Stimulated activated naive B cell treated with anti-CD40 and anti-IgM and Interleukin-4, amounts not matched to agents 10 μg/mL and 1 μg/mL and 100 μg/mL, for 72 hours (primary cell): ENCODE measurements around the gene C1orf232.

Experiments used
- ATAC-seq, 2 donors: fragments of 150-1000 bp; cut with Tn5 transposase; replicated peaks; 2 replicates each; pipeline ENCODE4 v1.10.0; 2021; ENCODE audit warnings: moderate library complexity in 1 of 2
- DNase-seq: peaks from one replicate; pipeline ENCODE4 v3.0.0; 2021
- H3K27ac Mint-ChIP-seq: one replicate; pipeline ENCODE4 v1.8.0; 2022; ENCODE audit warnings: mild to moderate bottlenecking, mixed read lengths
- H3K27me3 Mint-ChIP-seq, 2 donors: one replicate each; pipeline ENCODE4 v1.8.0; 2022; ENCODE audit warnings: mixed read lengths in 2 of 2
- H3K36me3 Mint-ChIP-seq, 2 donors: one replicate each; pipeline ENCODE4 v1.8.0; 2022; ENCODE audit warnings: mixed read lengths in 2 of 2, mild to moderate bottlenecking in 1 of 2
- H3K4me1 Mint-ChIP-seq, 2 donors: one replicate each; pipeline ENCODE4 v1.8.0; 2022; ENCODE audit warnings: mixed read lengths in 2 of 2, mild to moderate bottlenecking in 1 of 2
- H3K4me3 Mint-ChIP-seq, 2 donors: one replicate each; pipeline ENCODE4 v1.8.0; 2022; ENCODE audit warnings: mild to moderate bottlenecking in 2 of 2, mixed read lengths in 2 of 2, moderate library complexity in 1 of 2
- H3K9me3 Mint-ChIP-seq, 2 donors: one replicate each; pipeline ENCODE4 v1.8.0; 2022; ENCODE audit warnings: mixed read lengths in 2 of 2, mild to moderate bottlenecking in 1 of 2

Gene C1orf232

DNA sequence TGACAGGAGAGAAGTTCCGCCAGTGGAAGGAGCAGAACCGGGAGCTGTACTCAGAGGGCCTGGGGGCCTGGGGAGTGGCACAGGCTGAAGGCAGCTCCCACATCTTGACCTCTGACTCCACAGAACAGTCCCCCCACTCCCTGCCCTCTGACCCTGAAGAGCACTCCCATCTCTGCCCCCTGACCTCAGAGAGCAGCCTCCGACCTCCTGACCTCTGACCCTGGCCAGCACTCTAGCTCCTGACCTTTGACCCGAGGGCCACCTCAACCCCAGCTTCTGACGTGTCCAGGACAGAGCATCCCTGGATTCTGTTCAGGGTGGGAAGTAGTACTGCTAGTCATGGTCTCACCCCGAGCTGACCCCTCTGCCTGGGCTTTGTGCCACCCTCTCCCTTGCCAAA lies 20.6 kb upstream of the C1orf232 start:
- Mint-ChIP-seq H3K27ac (no peak overlapping the region), H3K4me3 (no peak overlapping the region), H3K4me1 (peaks cover 0 to 5% of the 10 kb centered on the region in 2 donors), H3K27me3 (no peaks in the 10 kb centered on the region), H3K36me3 (peaks cover 0 to 9% of the 10 kb centered on the region in 2 donors), H3K9me3 (no peaks in the 10 kb centered on the region)
- no peak for DNase-seq
- no peak for ATAC-seq

DNA sequence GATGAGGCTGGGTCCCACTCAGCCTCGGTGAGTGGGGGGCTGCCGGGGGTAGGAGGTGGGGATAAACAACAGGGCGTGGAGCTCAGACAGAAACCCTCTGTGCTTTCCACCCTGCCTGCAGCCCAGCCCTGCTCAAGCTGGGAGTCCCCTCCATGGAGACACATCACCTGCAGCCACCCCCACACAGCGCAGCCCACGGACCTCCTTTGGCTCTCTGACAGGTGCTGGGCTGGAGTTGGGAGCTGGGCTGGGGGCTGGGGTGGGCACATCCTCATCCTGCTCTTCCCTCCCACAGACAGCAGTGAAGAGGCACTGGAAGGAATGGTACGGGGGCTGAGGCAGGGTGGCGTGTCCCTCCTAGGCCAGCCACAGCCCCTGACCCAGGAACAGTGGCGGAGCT lies 19.7 kb upstream of the C1orf232 start:
- Mint-ChIP-seq H3K4me1 (peaks cover 0 to 5% of the 10 kb centered on the region in 2 donors), H3K27ac (no peak overlapping the region), H3K27me3 (no peaks in the 10 kb centered on the region), H3K36me3 (peaks cover 0 to 9% of the 10 kb centered on the region in 2 donors), H3K4me3 (no peak overlapping the region), H3K9me3 (no peaks in the 10 kb centered on the region)
- ATAC-seq (no peak), DNase-seq (no peak)

DNA sequence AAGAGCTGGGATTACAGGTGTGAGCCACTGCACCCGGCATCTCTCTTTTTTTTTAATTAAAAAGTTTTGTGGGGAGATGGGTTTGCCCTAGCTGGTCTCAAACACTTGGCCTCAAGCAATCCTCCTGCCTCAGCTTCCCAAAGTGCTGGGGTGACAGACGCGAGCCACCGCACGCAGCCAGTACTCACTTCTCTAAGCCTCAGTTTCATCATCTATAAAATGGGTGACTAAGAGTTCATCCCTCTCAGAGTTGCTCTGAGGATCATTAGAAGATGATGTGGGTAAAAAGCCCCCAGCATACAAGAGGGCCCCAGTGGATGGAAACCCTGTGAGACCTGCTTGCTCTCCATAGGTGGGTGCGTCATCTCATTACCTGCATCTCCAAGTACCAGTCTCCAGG lies 19.1 kb upstream of the C1orf232 start:
- DNase-seq (no peak), ATAC-seq (no peak)
- Mint-ChIP-seq H3K9me3 (no peaks in the 10 kb centered on the region), H3K4me3 (no peak overlapping the region), H3K27me3 (no peaks in the 10 kb centered on the region), H3K27ac (no peak overlapping the region), H3K36me3 (peaks cover 0 to 9% of the 10 kb centered on the region in 2 donors), H3K4me1 (peaks cover 0 to 5% of the 10 kb centered on the region in 2 donors)

DNA sequence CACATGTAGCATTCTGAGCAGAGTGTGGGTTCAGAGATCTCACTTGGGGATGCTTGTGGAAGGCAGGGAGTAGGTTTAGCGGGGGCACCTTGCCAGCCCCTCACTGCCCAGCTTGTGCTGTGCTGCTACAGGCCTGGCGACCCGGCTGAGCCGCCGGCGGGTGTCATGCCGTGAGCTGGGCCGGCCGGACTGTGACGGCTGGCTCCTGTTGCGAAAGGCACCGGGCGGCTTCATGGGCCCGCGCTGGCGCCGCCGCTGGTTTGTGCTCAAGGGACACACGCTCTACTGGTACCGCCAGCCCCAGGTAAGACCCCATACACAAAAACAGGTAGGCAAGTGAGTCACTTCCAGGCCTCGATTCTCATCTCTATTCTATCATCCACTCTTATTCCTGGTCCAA lies 16.1 kb upstream of the C1orf232 start:
- DNase-seq (no peak), ATAC-seq (no peak)
- H3K9me3 Mint-ChIP-seq: no peaks in the 10 kb centered on the region
- H3K4me3 Mint-ChIP-seq: no peak overlapping the region
- H3K27ac Mint-ChIP-seq: no peak overlapping the region
- H3K27me3 Mint-ChIP-seq: no peaks in the 10 kb centered on the region
- peaks cover 0 to 9% of the 10 kb centered on the region in 2 donors for H3K36me3 Mint-ChIP-seq
- no peaks in the 10 kb centered on the region for H3K4me1 Mint-ChIP-seq

DNA sequence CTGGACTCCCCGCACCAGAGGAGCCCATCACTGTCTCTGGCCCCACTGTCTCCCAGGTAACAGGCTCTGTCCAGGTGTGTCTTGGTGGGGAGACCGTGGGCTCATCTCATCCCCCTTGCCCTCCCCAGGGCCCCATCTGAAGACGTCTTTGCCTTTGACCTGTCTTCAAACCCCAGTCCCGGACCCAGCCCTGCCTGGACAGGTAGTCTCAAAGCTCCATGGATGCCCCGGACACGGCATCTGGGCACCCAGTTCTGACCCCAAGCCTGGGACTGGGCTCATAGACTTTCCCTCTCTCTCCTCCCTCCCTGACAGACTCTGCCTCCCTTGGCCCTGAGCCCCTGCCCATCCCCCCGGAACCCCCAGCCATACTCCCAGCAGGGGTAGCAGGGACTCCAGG lies 15.3 kb upstream of the C1orf232 start:
- no peaks in the 10 kb centered on the region for H3K9me3 Mint-ChIP-seq
- H3K4me1 Mint-ChIP-seq: no peaks in the 10 kb centered on the region
- no peaks in the 10 kb centered on the region for H3K27me3 Mint-ChIP-seq
- no peak overlapping the region for H3K4me3 Mint-ChIP-seq
- no peak overlapping the region for H3K27ac Mint-ChIP-seq
- DNase-seq: no peak
- ATAC-seq: no peak
- peaks cover 0 to 3% of the 10 kb centered on the region in 2 donors for H3K36me3 Mint-ChIP-seq

DNA sequence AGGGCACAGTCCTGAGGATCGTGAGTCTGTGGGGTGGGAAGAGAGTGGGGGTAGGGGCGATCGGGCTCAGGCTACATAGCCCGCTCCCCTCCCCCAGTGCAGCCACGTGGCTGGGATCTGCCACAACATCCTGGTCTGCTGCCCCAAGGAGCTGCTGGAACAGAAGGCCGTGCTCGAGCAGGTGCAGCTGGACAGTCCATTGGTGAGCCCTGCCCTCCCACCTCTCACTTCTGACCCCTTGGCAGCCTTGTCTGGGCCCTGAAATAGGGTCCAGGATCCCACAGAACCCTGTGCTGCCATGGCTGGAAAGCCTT lies 13.6 kb upstream of the C1orf232 start:
- no peaks in the 10 kb centered on the region for H3K4me1 Mint-ChIP-seq

DNA sequence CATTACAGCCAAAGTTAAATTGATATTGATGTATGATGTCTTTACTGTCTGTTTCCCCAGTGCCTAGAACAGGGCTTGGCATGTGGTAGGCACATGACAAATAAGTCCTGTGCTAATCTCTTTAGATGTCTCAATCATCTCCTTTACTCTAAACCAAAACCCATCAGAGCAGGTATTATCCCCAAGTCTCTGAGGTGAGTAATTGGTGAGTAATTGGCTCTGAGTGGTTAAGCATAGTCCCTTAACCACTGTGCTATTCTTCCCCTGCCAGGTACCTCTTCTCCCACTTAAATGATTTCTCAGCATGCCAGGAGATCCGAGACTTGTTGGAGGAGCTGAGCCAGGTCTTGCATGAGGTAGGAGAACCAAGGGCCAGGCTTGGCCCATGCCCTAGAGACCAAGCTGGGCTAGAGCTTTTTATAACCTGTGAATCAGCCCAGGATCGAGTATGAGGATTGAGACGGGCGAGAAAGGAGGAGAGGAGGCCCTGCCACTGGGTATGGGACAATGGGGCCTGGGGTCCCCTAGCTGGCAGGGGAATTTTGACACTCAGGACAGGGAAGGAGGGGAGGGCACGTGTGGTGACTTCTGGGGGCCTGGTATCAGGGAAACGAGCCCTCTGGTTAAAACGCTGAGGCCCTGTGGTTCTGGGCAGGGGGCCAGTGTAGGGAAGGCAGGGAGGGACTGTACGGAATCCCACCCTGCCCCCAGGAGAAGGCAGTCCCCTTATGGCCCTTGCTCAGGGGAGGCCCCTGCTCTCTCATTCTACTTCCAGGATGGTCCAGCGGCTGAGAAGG lies 13.0 kb upstream of the C1orf232 start:
- Mint-ChIP-seq H3K36me3 (peaks cover 0 to under 1% of the 10 kb centered on the region in 2 donors), H3K27ac (peak overlapping the region; percentile 63), H3K4me3 (no peak overlapping the region), H3K9me3 (no peaks in the 10 kb centered on the region), H3K4me1 (no peaks in the 10 kb centered on the region), H3K27me3 (no peaks in the 10 kb centered on the region)
- ATAC-seq: no peak
- DNase-seq: no peak

More for the DNA sequence above, 13.6 kb upstream of the C1orf232 start:
- H3K27me3 Mint-ChIP-seq: no peaks in the 10 kb centered on the region
- H3K9me3 Mint-ChIP-seq: no peaks in the 10 kb centered on the region
- H3K27ac Mint-ChIP-seq: no peak overlapping the region
- no peak overlapping the region for H3K4me3 Mint-ChIP-seq
- ATAC-seq (no peak), DNase-seq (no peak)
- peaks cover 0 to 3% of the 10 kb centered on the region in 2 donors for H3K36me3 Mint-ChIP-seq

DNA sequence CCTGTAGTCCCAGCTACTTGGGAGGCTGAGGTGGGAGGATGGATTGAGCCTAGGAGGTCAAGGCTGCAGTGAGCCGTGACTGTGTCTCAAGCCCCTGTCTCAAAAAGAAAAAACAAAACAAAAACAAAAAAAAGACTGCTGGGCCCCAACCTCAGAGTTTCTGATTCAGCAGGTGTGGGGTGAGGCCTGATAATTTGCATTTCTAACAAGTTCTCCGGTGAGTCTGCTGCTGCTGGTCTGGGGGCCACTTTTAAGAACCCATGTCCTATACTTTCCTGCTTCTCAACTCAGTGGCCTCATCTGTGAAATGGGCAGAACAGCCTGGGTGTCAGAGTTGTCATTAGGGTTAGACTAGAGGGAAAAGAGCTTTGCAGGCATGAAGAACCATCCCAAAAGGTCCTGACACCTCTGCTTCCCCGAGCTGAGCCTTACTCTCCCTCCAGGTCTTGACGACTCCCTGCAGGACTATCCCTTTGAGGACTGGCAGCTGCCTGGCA lies 11.3 kb upstream of the C1orf232 start:
- no peaks in the 10 kb centered on the region for H3K36me3 Mint-ChIP-seq
- H3K4me1 Mint-ChIP-seq: no peaks in the 10 kb centered on the region
- ATAC-seq: no peak
- no peak overlapping the region for H3K4me3 Mint-ChIP-seq
- H3K27me3 Mint-ChIP-seq: no peaks in the 10 kb centered on the region
- H3K9me3 Mint-ChIP-seq: no peaks in the 10 kb centered on the region
- DNase-seq: no peak
- no peak overlapping the region for H3K27ac Mint-ChIP-seq

DNA sequence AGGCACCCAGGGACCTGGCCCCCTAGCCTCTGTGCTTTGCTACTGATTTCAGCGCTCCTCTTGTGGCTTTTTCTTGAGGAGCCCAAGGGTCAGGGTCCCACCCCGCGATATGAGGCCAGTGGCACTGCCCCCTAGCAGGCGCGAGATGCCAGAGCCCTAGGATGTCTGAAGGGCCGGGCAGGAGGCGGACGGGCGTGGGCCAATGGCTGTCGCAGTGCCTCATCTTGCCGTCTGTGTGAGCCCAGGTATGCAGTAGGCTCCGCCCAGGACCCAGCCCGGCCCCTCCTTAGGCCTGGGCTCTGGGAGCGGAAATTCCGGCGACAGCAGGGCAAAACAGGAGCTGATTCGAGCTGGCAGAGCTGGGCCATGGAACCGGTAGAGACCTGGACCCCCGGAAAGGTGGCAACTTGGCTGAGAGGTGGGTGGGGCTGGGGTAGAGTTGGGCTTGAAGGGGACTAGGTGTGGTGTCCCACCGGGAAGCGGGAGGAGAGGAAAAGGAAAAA lies 8.5 kb upstream of the C1orf232 start, which contains the start of gene CNKSR1:
Gene CNKSR1, plus strand, starts transcription at position 310 of the 503 bp plus-strand sequence. Its CDS starts 57 bp downstream, at position 367.
- Mint-ChIP-seq H3K4me3 (peak within 1 kb of the TSS in 1 of 2 donors; percentile 45), H3K9me3 (no peaks in the 10 kb centered on the region), H3K27me3 (no peaks in the 10 kb centered on the region), H3K4me1 (peaks cover 1 to 5% of the 10 kb centered on the region in 2 donors), H3K36me3 (peaks cover 0 to 4% of the 10 kb centered on the region in 2 donors), H3K27ac (peak within 1 kb of the TSS; percentile 7)
- no peak for DNase-seq
- ATAC-seq: no peak

- Mint-ChIP-seq H3K27me3 (no peaks in the 10 kb centered on the region), H3K36me3 (peaks cover 6 to 11% of the 10 kb centered on the region in 2 donors), H3K9me3 (no peaks in the 10 kb centered on the region), H3K27ac (no peak overlapping the region), H3K4me1 (peaks cover 10 to 18% of the 10 kb centered on the region in 2 donors), H3K4me3 (no peak overlapping the region)
- DNase-seq (no peak), ATAC-seq (no peak)
These were observed 6.6 kb upstream of the C1orf232 start for GRCh38 chr1:26175346-26175745.

GRCh38 chr1:26171084-26172072 lies 2.6 kb upstream of the C1orf232 start, which contains the start of gene ZNF593OS:
ZNF593OS (minus strand) TSS chr1:26171832; CDS start chr1:26171661, 171 bp downstream.
- peak within 1 kb of the TSS; percentile 92 to 98 for H3K4me3 Mint-ChIP-seq
- H3K27ac Mint-ChIP-seq: peak within 1 kb of the TSS; percentile 97
- peaks cover 12 to 28% of the 10 kb centered on the region in 2 donors for H3K4me1 Mint-ChIP-seq

GRCh38 chr1:26170472-26170821 lies 1.7 kb upstream of the C1orf232 start:
- Mint-ChIP-seq H3K36me3 (peaks cover 9 to 11% of the 10 kb centered on the region in 2 donors), H3K27me3 (no peaks in the 10 kb centered on the region), H3K4me1 (peaks cover 12 to 31% of the 10 kb centered on the region in 2 donors), H3K9me3 (no peaks in the 10 kb centered on the region), H3K27ac (peak overlapping the region; percentile 97), H3K4me3 (peak overlapping the region; percentile 92 to 98)
- DNase-seq (no peak), ATAC-seq (no peak)

More at GRCh38 chr1:26171084-26172072, 2.6 kb upstream of the C1orf232 start, which contains the start of gene ZNF593OS:
- Mint-ChIP-seq H3K27me3 (no peaks in the 10 kb centered on the region), H3K9me3 (no peaks in the 10 kb centered on the region), H3K36me3 (peaks cover 9 to 11% of the 10 kb centered on the region in 2 donors)
- ATAC-seq: no peak
- DNase-seq: no peak

- Mint-ChIP-seq H3K4me3 (peak within 1 kb of the TSS; percentile 92 to 98), H3K27me3 (peaks cover 5% of the 10 kb centered on the region in 2 donors), H3K9me3 (no peaks in the 10 kb centered on the region), H3K27ac (peak within 1 kb of the TSS; percentile 97), H3K4me1 (peaks cover 17 to 37% of the 10 kb centered on the region in 2 donors), H3K36me3 (peaks cover 9 to 11% of the 10 kb centered on the region in 2 donors)
- peak; percentile 97 to 98 for ATAC-seq
- peak; percentile 92 for DNase-seq
These were observed 1.1 kb upstream of the C1orf232 start, which contains the start of gene ZNF593 for GRCh38 chr1:26169669-26170471. ZNF593 (plus strand) TSS chr1:26169908; CDS start chr1:26169984, 76 bp downstream.
